AG04450 (cell line): ENCODE data around the gene COL12A1. TPM values are rescaled to one million over a fixed set of nuclear protein-coding genes. Genes with fewer than 3 reads are reported as not detected.

ENCODE experiments used
- CTCF ChIA-PET: fragments of 300-600, 350-600 bp; formaldehyde crosslinking; extraction: SDS; loops from one replicate; lab custom pipeline; 2022; ENCODE audit warnings: antibody characterized with exemption, inconsistent platforms; lab: Charles Lee
- POLR2A ChIA-PET: fragments of 350-600 bp; formaldehyde crosslinking; extraction: SDS; loops from one replicate; lab custom pipeline; 2021; ENCODE audit warnings: antibody characterized with exemption, inconsistent platforms; lab: Yijun Ruan, JAX
- DNase-seq: peaks from one replicate; pipeline ENCODE4 v3.0.0-alpha.2; 2011; ENCODE audit warnings: low read depth, low spot score
- H3K27ac ChIP-seq: one replicate; pipeline ENCODE4 v1.5.1; 2012; ENCODE audit warnings: low read depth, low read length, control low read depth
- H3K27me3 ChIP-seq: one replicate; pipeline ENCODE4 v1.6.0; 2012; ENCODE audit warnings: low read length; ENCODE audit not compliant: control insufficient read depth, insufficient read depth
- H3K4me3 ChIP-seq: 2 replicates; pipeline ENCODE4 v1.5.1; 2011; ENCODE audit warnings: mild to moderate bottlenecking, low read depth, low read length, control low read depth
- H3K9me3 ChIP-seq: 2 replicates; pipeline ENCODE4 v1.5.1; 2012; ENCODE audit warnings: low read length; ENCODE audit not compliant: control insufficient read depth, insufficient read depth
- CTCF ChIP-seq: IDR thresholded peaks from 2 replicates; pipeline ENCODE4 v1.5.1; 2011; ENCODE audit warnings: low read depth, low read length, control low read depth, inconsistent platforms
- polyA plus RNA-seq: library from polyadenylated mRNA; depleted of rRNA; stranded (reverse); fragments of >200 nt; gene quantifications from 2 replicates; pipeline ENCODE4 v1.2.3, GENCODE V29; 2011

Gene COL12A1
- polyA plus RNA-seq, 1 experiment: 1,109 TPM

- CTCF ChIA-PET: no interaction called here
- Histone ChIP-seq H3K4me3 (no peak overlapping the region), H3K27ac (no peak overlapping the region), H3K9me3 (no peaks in the 10 kb centered on the region), H3K27me3 (no peaks in the 10 kb centered on the region)
- no peak for DNase-seq
- no peak for TF ChIP-seq CTCF
- POLR2A ChIA-PET: no interaction called here
These were observed 129.8 kb downstream of the COL12A1 start for GRCh38 chr6:75076009-75076408.

- ChIA-PET POLR2A (no interaction called here), CTCF (interaction anchor here (0.6 kb wide), 1 partner anchor 10 kb away, joined by 3 read pairs; no protein-coding TSS in a partner anchor)
- no peaks in the 10 kb centered on the region for H3K27me3 ChIP-seq
- TF ChIP-seq CTCF: no peak
- H3K4me3 ChIP-seq: no peak overlapping the region
- DNase-seq: no peak
- H3K27ac ChIP-seq: no peak overlapping the region
- no peaks in the 10 kb centered on the region for H3K9me3 ChIP-seq
These were observed 135.6 kb downstream of the COL12A1 start for GRCh38 chr6:75070244-75070643.

GRCh38 chr6:75065523-75065922 is 140.3 kb downstream of the COL12A1 start:
- H3K27me3 ChIP-seq: no peaks in the 10 kb centered on the region
- H3K4me3 ChIP-seq: no peak overlapping the region
- H3K9me3 ChIP-seq: no peaks in the 10 kb centered on the region
- DNase-seq: no peak
- ChIA-PET CTCF (interaction anchor here (0.7 kb wide), 1 partner anchor 657 kb away, joined by 3 read pairs; no protein-coding TSS in a partner anchor), POLR2A (no interaction called here)
- TF ChIP-seq CTCF: peak; percentile 16; the same call in 1 of the 2 replicates
- no peak overlapping the region for H3K27ac ChIP-seq

- Histone ChIP-seq H3K27me3 (no peaks in the 10 kb centered on the region), H3K4me3 (no peak overlapping the region), H3K9me3 (no peaks in the 10 kb centered on the region), H3K27ac (no peak overlapping the region)
- TF ChIP-seq CTCF: no peak
- POLR2A ChIA-PET: no interaction called here
- CTCF ChIA-PET: no interaction called here
- DNase-seq: no peak
These were observed 153.4 kb downstream of the COL12A1 start for GRCh38 chr6:75052491-75052890.

- Histone ChIP-seq H3K4me3 (no peak overlapping the region), H3K27ac (no peak overlapping the region), H3K9me3 (peaks cover 4% of the 10 kb centered on the region; the same call in 1 of the 2 replicates), H3K27me3 (no peaks in the 10 kb centered on the region)
- POLR2A ChIA-PET: no interaction called here
- TF ChIP-seq CTCF: no peak
- DNase-seq: no peak
- CTCF ChIA-PET: no interaction called here
These were observed 156.5 kb downstream of the COL12A1 start for GRCh38 chr6:75049308-75049707.
